ENCODE results near the gene TMEM87B.

DNA sequence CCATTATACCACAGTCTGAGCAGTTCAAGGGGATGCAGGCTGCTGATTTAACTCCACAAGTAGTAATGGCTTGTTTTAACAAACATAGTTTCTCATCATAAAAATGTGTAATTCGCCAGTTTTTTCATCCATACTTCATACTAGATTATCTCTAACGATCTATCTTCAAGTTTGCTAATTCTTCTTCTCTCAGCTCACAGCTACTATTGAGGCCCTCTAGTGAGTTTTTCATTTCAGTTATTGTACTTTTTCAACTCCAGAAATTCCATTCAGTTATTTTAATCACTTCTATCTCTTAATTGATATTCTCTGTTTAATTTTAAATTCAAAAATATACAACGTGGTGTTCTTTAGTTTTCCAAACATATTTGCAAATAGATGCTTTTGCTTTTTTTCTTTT, 20.1 kb upstream of the TMEM87B start:
- TF ChIP-seq EZH2 (IDR thresholded peaks at IDR 0.05; ENCODE audit: insufficient read depth, poor library complexity, severe bottlenecking) (no peak), EZH2phosphoT487 (IDR thresholded peaks at IDR 0.05; ENCODE audit: insufficient read depth, low read depth) (no peak)

All from GM23248 (cell line).